Measurements from ENCODE around the gene ZNF708.
"Not testable (repeated sequence)": the region's sequence is repeated elsewhere in the genome, so short reads cannot be mapped to it uniquely, and the experiment has no call there.

ZNF708 gene

DNA sequence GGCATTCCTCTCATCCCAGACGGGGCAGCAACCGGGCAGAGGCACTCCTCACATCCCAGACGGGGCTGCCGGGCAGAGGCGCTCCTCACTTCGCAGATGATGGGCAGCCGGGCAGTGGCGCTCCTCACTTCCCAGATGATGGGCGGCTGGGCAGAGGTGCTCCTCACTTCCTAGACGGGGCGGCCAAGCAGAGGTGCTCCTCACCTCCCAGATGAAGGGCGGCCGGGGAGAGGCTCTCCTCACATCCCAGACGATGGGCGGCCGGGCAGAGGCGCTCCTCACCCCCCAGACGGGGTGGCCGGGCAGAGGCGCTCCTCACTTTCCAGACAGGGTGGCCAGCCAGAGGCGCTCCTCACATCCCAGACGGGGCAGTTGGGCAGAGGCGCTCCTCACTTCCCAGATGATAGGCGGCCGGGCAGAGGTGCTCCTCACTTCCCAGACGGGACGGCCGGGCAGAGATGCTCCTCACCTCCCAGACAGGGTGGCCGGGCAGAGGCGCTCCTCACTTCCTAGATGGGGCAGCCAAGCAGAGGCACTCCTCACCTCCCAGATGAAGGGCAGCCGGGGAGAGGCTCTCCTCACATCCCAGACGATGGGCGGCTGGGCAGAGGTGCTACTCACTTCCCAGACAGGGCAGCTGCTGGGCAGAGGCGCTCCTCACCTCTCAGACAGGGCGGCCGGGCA lies 68.9 kb downstream of the ZNF708 start:
- DNase-seq (ENCODE audit: low read depth): no peak

DNA sequence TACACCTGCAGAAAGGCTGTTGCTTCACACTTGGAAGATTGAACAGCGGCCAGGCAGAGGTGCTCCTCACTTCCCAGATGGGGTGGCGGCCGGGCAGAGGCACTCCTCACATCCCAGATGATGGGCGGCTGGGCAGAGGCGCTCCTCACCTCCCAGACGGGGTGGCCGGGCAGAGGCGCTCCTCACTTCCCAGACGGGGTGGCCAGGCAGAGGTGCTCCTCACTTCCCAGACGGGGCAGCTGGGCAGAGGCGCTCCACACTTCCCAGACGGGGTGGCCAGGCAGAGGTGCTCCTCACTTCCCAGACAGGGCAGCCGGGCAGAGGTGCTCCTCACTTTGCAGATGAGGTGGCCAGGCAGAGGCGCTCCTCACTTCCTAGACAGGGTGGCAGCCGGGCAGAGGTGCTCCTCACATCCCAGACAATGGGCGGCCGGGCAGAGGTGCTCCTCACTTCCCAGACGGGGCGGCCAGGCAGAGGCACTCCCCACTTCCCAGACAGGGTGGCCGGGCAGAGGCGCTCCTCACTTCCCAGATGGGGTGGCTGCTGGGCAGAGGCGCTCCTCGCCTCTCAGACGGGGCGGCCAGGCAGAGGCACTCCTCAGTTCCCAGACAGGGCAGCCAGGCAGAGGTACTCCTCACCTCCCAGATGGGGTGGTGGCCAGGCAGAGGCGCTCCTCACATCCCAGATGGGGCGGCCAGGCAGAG lies 69.6 kb downstream of the ZNF708 start:
- not testable (repeated sequence) for DNase-seq (ENCODE audit: low read depth)

DNA sequence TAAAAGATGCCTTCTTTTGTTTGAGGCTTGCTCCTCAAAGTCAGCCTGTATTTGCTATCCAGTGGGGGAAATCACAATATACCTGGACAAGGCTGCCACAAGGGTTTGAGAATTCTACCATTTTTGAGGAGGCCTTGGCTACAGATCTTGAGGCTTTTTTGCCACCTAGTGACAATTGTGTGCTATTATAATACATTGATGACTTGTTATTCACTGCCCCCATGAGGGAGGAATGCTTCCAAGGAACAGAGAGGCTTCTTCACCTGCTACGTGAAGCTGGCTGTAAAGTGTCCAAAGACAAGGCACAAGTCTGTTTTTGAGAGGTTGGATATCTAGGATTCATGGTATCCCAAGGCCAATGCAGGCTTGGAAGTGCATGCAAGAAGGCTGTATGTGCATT lies 72.5 kb downstream of the ZNF708 start:
- DNase-seq (ENCODE audit: low read depth): no peak
